GM18909 (cell line): ENCODE results near the gene DERL3.

ENCODE experiments used
- ATAC-seq: cut with Tn5 transposase; IDR thresholded peaks from one replicate; pipeline ENCODE4 v1.9.1; 2021; ENCODE audit warnings: mild to moderate bottlenecking; ENCODE audit not compliant: unreplicated experiment, poor library complexity

The DERL3 gene

DNA sequence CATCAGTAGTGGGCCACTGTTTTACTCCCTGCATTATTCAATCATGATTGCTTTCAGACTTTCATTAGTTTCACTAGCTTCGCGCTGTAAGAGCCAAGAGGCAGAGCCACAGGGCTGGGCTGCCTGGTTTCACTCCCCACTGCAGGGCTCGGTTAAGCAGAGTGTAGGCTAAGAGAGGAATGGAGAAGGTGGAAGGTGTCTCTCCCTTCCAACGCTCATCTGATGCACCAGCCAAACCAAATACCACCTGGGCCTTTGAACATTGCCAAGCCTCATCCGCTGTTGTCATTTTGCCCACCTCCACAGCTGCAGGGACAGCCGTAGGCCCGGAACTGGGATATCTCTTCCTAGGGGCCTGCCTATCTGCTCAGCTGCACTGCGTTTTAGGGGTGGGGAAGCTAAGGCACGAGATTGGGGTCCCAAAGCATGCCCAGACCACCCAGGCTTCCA is 52.5 kb downstream of the DERL3 start:
- no peak for ATAC-seq
